K562 (cell line): ENCODE measurements around the gene PATJ. TPM values are rescaled to one million over a fixed set of nuclear protein-coding genes. Genes with fewer than 3 reads are reported as not detected.

ENCODE experiments used
- ATAC-seq: fragments of 200-7000 bp; cut with Tn5 transposase; 3 replicates; pipeline ENCODE4 v1.9.1; 2020; ENCODE audit warnings: moderate library complexity
- BruUV-seq: library from RNA; stranded (reverse); fragments of 400-500 nt; replicated peaks from 2 replicates; lab custom pipeline; 2021; lab: Mats Ljungman, UMichigan
- CTCF ChIA-PET: fragments of 300-600 bp; formaldehyde crosslinking; extraction: SDS; loops from one replicate; lab custom pipeline; 2021; ENCODE audit warnings: low intra/inter-chr PET ratio; lab: Yijun Ruan, JAX
- POLR2A ChIA-PET: fragments of 300-600, 350-650 bp; sonication (Branson Sonifier 250); formaldehyde crosslinking; extraction: SDS; loops from one replicate; lab custom pipeline; 2021; ENCODE audit warnings: antibody characterized with exemption, inconsistent platforms; lab: Yijun Ruan, JAX
- DNase-seq, 4 experiments: peaks; one replicate each; pipeline versions ENCODE4 v3.0.0 to v3.0.0-alpha.2; 2011 to 2018; ENCODE audit warnings: low spot score in 3 of 4, mixed read lengths in 3 of 4; ENCODE audit errors: extremely low read depth in 1 of 4
- FAIRE-seq: peaks from 2 replicates; lab custom pipeline; 2011; peaks lifted over from hg19 to GRCh38; lab: Jason Lieb, UNC
- H2AFZ ChIP-seq: 2 replicates; pipeline ENCODE4 v1.6.0; 2011; ENCODE audit warnings: low read depth, low read length, control low read depth, inconsistent platforms
- H3K27ac ChIP-seq: fragments of 200-600 bp; 3 replicates; pipeline ENCODE4 v1.8.0; 2011; ENCODE audit warnings: low read depth, mild to moderate bottlenecking, control low read depth, inconsistent platforms, low read length, moderate library complexity, mixed read lengths; ENCODE audit errors: extremely low read depth
- H3K27me3 ChIP-seq, 2 experiments: fragments of 300-600 bp in 1 of 2; 2 replicates in 1 of 2; 3 replicates in 1 of 2; pipeline versions ENCODE4 v1.6.0 to v1.8.0; 2011; ENCODE audit warnings: inconsistent platforms in 2 of 2, low read length in 2 of 2, mild to moderate bottlenecking in 1 of 2, mixed read lengths in 1 of 2, moderate library complexity in 1 of 2; ENCODE audit not compliant: control insufficient read depth in 2 of 2, insufficient read depth in 2 of 2
- H3K36me3 ChIP-seq: fragments of 300-600 bp; 3 replicates; pipeline ENCODE4 v1.8.0; 2011; ENCODE audit warnings: mild to moderate bottlenecking, low read length, inconsistent platforms; ENCODE audit not compliant: control insufficient read depth, insufficient read depth
- H3K4me1 ChIP-seq, 2 experiments: fragments of 200-600 bp in 1 of 2; replicated peaks in 1 of 2; 2 replicates in 1 of 2; 3 replicates in 1 of 2; pipeline versions ENCODE4 v1.5.1 to v1.8.0; 2011; ENCODE audit warnings: inconsistent platforms in 2 of 2, low read length in 2 of 2, mild to moderate bottlenecking in 1 of 2, mixed read lengths in 1 of 2, moderate library complexity in 1 of 2; ENCODE audit not compliant: control insufficient read depth in 2 of 2, insufficient read depth in 2 of 2
- H3K4me2 ChIP-seq: 2 replicates; pipeline ENCODE4 v1.6.1; 2011; ENCODE audit warnings: low read length, control low read depth, inconsistent platforms, mixed read lengths; ENCODE audit not compliant: insufficient read depth
- H3K4me3 ChIP-seq: fragments of 200-600 bp; sonication (generic), shearing (Covaris generic); 2 replicates; pipeline ENCODE4 v1.5.1; 2016; ENCODE audit warnings: control low read depth, inconsistent platforms
- H3K79me2 ChIP-seq: fragments of 200-600 bp; 3 replicates; pipeline ENCODE4 v1.8.0; 2011; ENCODE audit warnings: low read length, inconsistent platforms; ENCODE audit not compliant: control insufficient read depth, insufficient read depth
- H3K9ac ChIP-seq, 2 experiments: 2 replicates each; pipeline versions ENCODE4 v1.6.0 to v1.6.1; 2011; ENCODE audit warnings: low read depth in 2 of 2, low read length in 2 of 2, control low read depth in 1 of 2, inconsistent platforms in 1 of 2, mild to moderate bottlenecking in 1 of 2, mixed read lengths in 1 of 2; ENCODE audit not compliant: insufficient read depth in 1 of 2
- H3K9me1 ChIP-seq: one replicate; pipeline ENCODE4 v1.6.0; 2011; ENCODE audit warnings: inconsistent platforms, mild to moderate bottlenecking, low read length, moderate library complexity; ENCODE audit not compliant: control insufficient read depth, insufficient read depth
- H3K9me3 ChIP-seq: replicated peaks from 2 replicates; pipeline ENCODE4 v1.5.1; 2011; ENCODE audit warnings: low read depth, low read length, inconsistent platforms; ENCODE audit not compliant: control insufficient read depth, insufficient read depth
- H4K20me1 ChIP-seq: replicated peaks from 2 replicates; pipeline ENCODE4 v1.6.1; 2011; ENCODE audit warnings: low read length, inconsistent platforms, mixed read lengths; ENCODE audit not compliant: control insufficient read depth, insufficient read depth
- ARID3B ChIP-seq: fragments of 250-450 bp; sonication (Bioruptor Pico); IDR thresholded peaks from 2 replicates; pipeline ENCODE4 v1.4.0; 2020; ENCODE audit warnings: borderline replicate concordance
- ARNT ChIP-seq, 2 experiments: fragments of 450-650 bp; IDR thresholded peaks; 2 replicates each; pipeline ENCODE4 v1.6.1; 2016; ENCODE audit warnings: mild to moderate bottlenecking in 1 of 2
- CBFA2T3 ChIP-seq: fragments of 450-650 bp; IDR thresholded peaks from 2 replicates; pipeline ENCODE4 v1.6.1; 2017
- CHAMP1 ChIP-seq: fragments of 450-650 bp; IDR thresholded peaks from 2 replicates; pipeline ENCODE4 v1.6.1; 2016; ENCODE audit warnings: mild to moderate bottlenecking
- CREB1 ChIP-seq, 2 experiments: sonication (generic) in 1 of 2; formaldehyde crosslinking in 1 of 2; IDR thresholded peaks; 2 replicates each; pipeline versions ENCODE4 v1.6.1 to v1.8.0; 2012 to 2022; ENCODE audit warnings: inconsistent platforms in 1 of 2, mild to moderate bottlenecking in 1 of 2, missing genetic modification reagents in 1 of 2, moderate library complexity in 1 of 2
- CXXC5 ChIP-seq: fragments of 250-450 bp; sonication (Bioruptor Pico); IDR thresholded peaks from 2 replicates; pipeline ENCODE4 v1.8.0; 2022; ENCODE audit warnings: inconsistent platforms, mild to moderate bottlenecking, moderate library complexity
- HDAC3 ChIP-seq: fragments of 450-650 bp; IDR thresholded peaks from 2 replicates; pipeline ENCODE4 v1.6.1; 2018; ENCODE audit warnings: borderline replicate concordance, mild to moderate bottlenecking, moderate library complexity; ENCODE audit not compliant: partially characterized antibody
- KDM1A ChIP-seq, 2 experiments: fragments of 450-650 bp; IDR thresholded peaks; 2 replicates each; pipeline ENCODE4 v1.6.1; 2016; ENCODE audit warnings: mild to moderate bottlenecking in 2 of 2
- NFIX ChIP-seq: fragments of 250-450 bp; sonication (Bioruptor Pico); IDR thresholded peaks from 2 replicates; pipeline ENCODE4 v1.4.0; 2020; ENCODE audit warnings: low read depth, mild to moderate bottlenecking, moderate library complexity
- NFRKB ChIP-seq: fragments of 450-650 bp; IDR thresholded peaks from 2 replicates; pipeline ENCODE4 v1.6.1; 2016; ENCODE audit warnings: low read depth
- NR2F6 ChIP-seq: fragments of 450-650 bp; formaldehyde crosslinking; IDR thresholded peaks from 2 replicates; pipeline ENCODE4 v1.4.0; 2020; ENCODE audit warnings: mild to moderate bottlenecking
- PCBP1 ChIP-seq: fragments of 200-400 bp; formaldehyde crosslinking; IDR thresholded peaks from 2 replicates; pipeline ENCODE4 v1.6.1; 2018; ENCODE audit warnings: mild to moderate bottlenecking, low read depth, low read length; ENCODE audit not compliant: poor library complexity, severe bottlenecking
- PCBP2 ChIP-seq: fragments of 200-400 bp; formaldehyde crosslinking; IDR thresholded peaks from 2 replicates; pipeline ENCODE4 v1.6.1; 2018; ENCODE audit warnings: low read length, low read depth, mild to moderate bottlenecking, moderate library complexity; ENCODE audit not compliant: poor library complexity, severe bottlenecking
- RCOR1 ChIP-seq, 2 experiments: IDR thresholded peaks; 2 replicates each; pipeline ENCODE4 v1.6.1; 2012; ENCODE audit warnings: low read depth in 2 of 2, low read length in 2 of 2, borderline replicate concordance in 1 of 2, improper control_type of control experiment in 1 of 2
- SRSF3 ChIP-seq: fragments of 200-400 bp; formaldehyde crosslinking; IDR thresholded peaks from 2 replicates; pipeline ENCODE4 v1.6.1; 2016; ENCODE audit warnings: mild to moderate bottlenecking, low read length, moderate library complexity; ENCODE audit not compliant: insufficient read depth
- TAL1 ChIP-seq: fragments of 450-650 bp; IDR thresholded peaks from 2 replicates; pipeline ENCODE4 v1.6.1; 2016; ENCODE audit warnings: mild to moderate bottlenecking
- TCF3 ChIP-seq: sonication (generic); formaldehyde crosslinking; IDR thresholded peaks from 2 replicates; pipeline ENCODE4 v1.4.0; 2020; ENCODE audit warnings: mild to moderate bottlenecking, missing genetic modification reagents
- TEAD4 ChIP-seq, 2 experiments: sonication (generic) in 1 of 2; formaldehyde crosslinking in 1 of 2; IDR thresholded peaks; 2 replicates each; pipeline versions ENCODE4 v1.6.1 to v1.8.0; 2012 to 2022; ENCODE audit warnings: borderline replicate concordance in 1 of 2, inconsistent platforms in 1 of 2, low read length in 1 of 2, mild to moderate bottlenecking in 1 of 2, missing genetic modification reagents in 1 of 2
- ZNF717 ChIP-seq: fragments of 250-450 bp; sonication (Bioruptor Pico); IDR thresholded peaks from 2 replicates; pipeline ENCODE4 v1.5.0; 2021
- WGBS: fragments of 100-300 bp; shearing (Covaris generic); methylation state at CpG from one replicate; pipeline ENCODE4 v1.1.6; 2016; ENCODE audit warnings: low coverage, mixed read lengths; ENCODE audit not compliant: insufficient coverage; ENCODE audit errors: missing lambda C conversion rate; 5-methylcytosine and 5-hydroxymethylcytosine counted together
- in situ Hi-C: fragments of 300-500 bp; cut with MboI; formaldehyde crosslinking; loops from 4 replicates; pipeline ENCODE4 v1.15.0; 2018; ENCODE audit warnings: inconsistent platforms, mixed read lengths
- intact Hi-C: fragments of 100-400 bp; cut with micrococcal nuclease; formaldehyde crosslinking; loops from 2 replicates; pipeline ENCODE4 v1.14.2; 2022
- polyA plus RNA-seq, 8 experiments: library from polyadenylated mRNA; depleted of rRNA in 4 of 8; stranded (reverse) in 5 of 8; unstranded in 3 of 8; fragments of >200 nt; fragmentation: Nextera tagmentation in 2 of 8; fragmentation: Illumina TruSeq in 1 of 8; extraction: Ambion mirVana in 2 of 8; extraction: Trizol in 1 of 8; gene quantifications; 2 replicates each; pipeline versions ENCODE4 v1.2.1 to v1.2.3, GENCODE V29; 2011 to 2014; ENCODE audit warnings: inconsistent platforms in 1 of 8, missing spikeins in 1 of 8
- total RNA-seq, 7 experiments: library from RNA; depleted of rRNA in 6 of 7; stranded (reverse); fragments of >200 nt in 6 of 7; fragmentation: Illumina TruSeq in 2 of 7; extraction: Trizol in 2 of 7; gene quantifications; 2 replicates each; pipeline versions ENCODE4 v1.2.1 to v1.2.3, GENCODE V29; 2011 to 2021; ENCODE audit warnings: low replicate concordance in 1 of 7

The PATJ gene
- total and polyA plus RNA-seq, 9 of the 15 experiments (the other 6 are each of a cell fraction or from before 2014, with no cell fraction given) = 0.22 TPM; not detected in 8

GRCh38 chr1:61757950-61758349 lies 15.7 kb downstream of the PATJ start (continued):
- no peak for TF ChIP-seq CHAMP1

- 17% methylated on average over 1 of the region's 1 CpG for WGBS
- POLR2A ChIA-PET = no interaction called here
Measured at GRCh38 chr1:61770131-61770530, 27.9 kb downstream of the PATJ start.

More at GRCh38 chr1:61770131-61770530, 27.9 kb downstream of the PATJ start:
- peaks cover 6% of the 10 kb centered on the region in 2 experiments; a peak in 3 of 5 replicates for H3K27me3 ChIP-seq
- H3K9me3 ChIP-seq = no peaks in the 10 kb centered on the region
- no TSS peak for BruUV-seq
- H3K4me2 ChIP-seq = no peak overlapping the region
- H3K4me1 ChIP-seq = no peaks in the 10 kb centered on the region; a peak in 1 of 5 replicates
- no peaks in the 10 kb centered on the region for H3K79me2 ChIP-seq
- intact Hi-C loops = no loop called here
- no peak overlapping the region for H3K9ac ChIP-seq
- in situ Hi-C loops = no loop called here
- no peaks in the 10 kb centered on the region for H4K20me1 ChIP-seq
- no peak for DNase-seq
- no peak overlapping the region for H2AFZ ChIP-seq
- no peak for FAIRE-seq
- no peak overlapping the region for H3K27ac ChIP-seq
- H3K36me3 ChIP-seq = no peaks in the 10 kb centered on the region
- H3K9me1 ChIP-seq = no peaks in the 10 kb centered on the region
- CTCF ChIA-PET = no interaction called here
- no peak overlapping the region for H3K4me3 ChIP-seq
- TF ChIP-seq PCBP2 (no peak), SRSF3 (no peak), CBFA2T3 (peak; percentile 50), ZNF717 (CRISPR knock-in tag) (no peak), TAL1 (peak; percentile 24; the same call in 1 of the 2 replicates), ARID3B (CRISPR knock-in tag) (no peak), CXXC5 (no peak), KDM1A (IDR thresholded peaks at IDR 0.05) (peak; percentile 68 to 70; a peak in 3 of 4 replicates), NR2F6 (CRISPR knock-in tag) (no peak), HDAC3 (no peak), ARNT (IDR thresholded peaks at IDR 0.05) (no peak), TCF3 (CRISPR knock-in tag) (no peak), RCOR1 (IDR thresholded peaks at IDR 0.05; ENCODE audit: borderline replicate concordance in 1 of 2, low read depth in 2 of 2, low read length in 2 of 2) (0 out of 4 replicates have a peak, but pooled peaks of 1 of the 2 experiments have one; percentile 32), NFIX (CRISPR knock-in tag) (no peak), CREB1 (IDR thresholded peaks at IDR 0.05) (no peak), CREB1 (CRISPR knock-in tag; IDR thresholded peaks at IDR 0.05) (no peak), TEAD4 (IDR thresholded peaks at IDR 0.05; ENCODE audit: low read length) (no peak), TEAD4 (CRISPR knock-in tag; IDR thresholded peaks at IDR 0.05; ENCODE audit: borderline replicate concordance) (no peak), PCBP1 (no peak), NFRKB (no peak)
- TF ChIP-seq, all 486 proteins: peak for 4
- ATAC-seq = no peak
